GM23338 (cell line): ENCODE measurements around the gene TMEM151B. TPM values are rescaled to one million over a fixed set of nuclear protein-coding genes. Genes with fewer than 3 reads are reported as not detected.

Experiments used
- ATAC-seq: fragments of 200-7000 bp; cut with Tn5 transposase; 3 replicates; pipeline ENCODE4 v1.9.1; 2020
- DNase-seq: peaks from one replicate; pipeline ENCODE4 v3.0.0-alpha.2; 2015; ENCODE audit warnings: low spot score
- H2AFZ ChIP-seq: fragments of 200-600 bp; sonication (generic); 2 replicates; pipeline ENCODE4 v1.8.0; 2016; ENCODE audit warnings: antibody characterized with exemption, mild to moderate bottlenecking, moderate library complexity
- H3F3A ChIP-seq: fragments of 200-600 bp; sonication (generic); replicated peaks from 2 replicates; pipeline ENCODE4 v1.8.0; 2017; ENCODE audit warnings: antibody characterized with exemption, mixed run types, low read depth
- H3K27ac ChIP-seq: fragments of 200-600 bp; sonication (generic); 2 replicates; pipeline ENCODE4 v1.6.1; 2016; ENCODE audit warnings: low read depth
- H3K27me3 ChIP-seq: fragments of 200-600 bp; sonication (generic); 2 replicates; pipeline ENCODE4 v1.8.0; 2016; ENCODE audit warnings: mild to moderate bottlenecking, mixed run types, moderate library complexity; ENCODE audit not compliant: insufficient read depth
- H3K36me3 ChIP-seq: fragments of 200-600 bp; sonication (generic); 2 replicates; pipeline ENCODE4 v1.8.0; 2016; ENCODE audit warnings: mild to moderate bottlenecking; ENCODE audit not compliant: insufficient read depth
- H3K4me1 ChIP-seq: fragments of 200-600 bp; sonication (generic); 2 replicates; pipeline ENCODE4 v1.8.0; 2016; ENCODE audit warnings: mild to moderate bottlenecking, moderate library complexity; ENCODE audit not compliant: insufficient read depth
- H3K4me2 ChIP-seq: fragments of 200-600 bp; sonication (generic); 2 replicates; pipeline ENCODE4 v1.7.1; 2017; ENCODE audit warnings: mixed run types
- H3K4me3 ChIP-seq: fragments of 200-600 bp; sonication (generic); 2 replicates; pipeline ENCODE4 v1.6.1; 2016; ENCODE audit warnings: mixed run types
- H3K79me2 ChIP-seq: fragments of 200-600 bp; sonication (generic); replicated peaks from 2 replicates; pipeline ENCODE4 v1.8.0; 2017; ENCODE audit warnings: mild to moderate bottlenecking; ENCODE audit not compliant: insufficient read depth
- H3K9me2 ChIP-seq: fragments of 200-600 bp; sonication (generic); 2 replicates; pipeline ENCODE4 v1.8.0; 2017; ENCODE audit not compliant: insufficient read depth
- H4K20me1 ChIP-seq: fragments of 200-600 bp; sonication (generic); replicated peaks from 2 replicates; pipeline ENCODE4 v1.8.0; 2017; ENCODE audit warnings: mild to moderate bottlenecking; ENCODE audit not compliant: insufficient read depth
- H3K27ac Mint-ChIP-seq: 2 replicates; pipeline ENCODE4 v1.8.0; 2020; ENCODE audit warnings: inconsistent platforms, mild to moderate bottlenecking, moderate library complexity, mixed read lengths
- H3K27me3 Mint-ChIP-seq: 3 replicates; pipeline ENCODE4 v1.8.0; 2022; ENCODE audit warnings: low read depth, mild to moderate bottlenecking, moderate library complexity, mixed read lengths, inconsistent platforms; ENCODE audit not compliant: insufficient read depth, poor library complexity
- H3K36me3 Mint-ChIP-seq: 3 replicates; pipeline ENCODE4 v1.8.0; 2021; ENCODE audit warnings: low read depth, mild to moderate bottlenecking, inconsistent platforms, moderate library complexity, mixed read lengths
- H3K4me1 Mint-ChIP-seq: 3 replicates; pipeline ENCODE4 v1.8.0; 2020; ENCODE audit warnings: mild to moderate bottlenecking, inconsistent platforms, mixed read lengths
- H3K4me3 Mint-ChIP-seq: 3 replicates; pipeline ENCODE4 v1.8.0; 2021; ENCODE audit warnings: moderate library complexity, mild to moderate bottlenecking, inconsistent platforms, mixed read lengths
- H3K9me3 Mint-ChIP-seq: 3 replicates; pipeline ENCODE4 v1.8.0; 2020; ENCODE audit warnings: moderate library complexity, mild to moderate bottlenecking, inconsistent platforms, mixed read lengths
- CREB1 ChIP-seq: fragments of 250-450 bp; sonication (Bioruptor Pico); IDR thresholded peaks from 2 replicates; pipeline ENCODE4 v1.5.0; 2020; ENCODE audit warnings: low read depth, mild to moderate bottlenecking, moderate library complexity
- EZH2 ChIP-seq: fragments of 200-600 bp; sonication (generic); IDR thresholded peaks from one replicate; pipeline ENCODE4 v1.8.0; 2017; ENCODE audit warnings: antibody characterized with exemption, mild to moderate bottlenecking, low read depth; ENCODE audit not compliant: unreplicated experiment
- EZH2phosphoT487 ChIP-seq: fragments of 200-600 bp; sonication (generic); IDR thresholded peaks from one replicate; pipeline ENCODE4 v1.8.1; 2018; ENCODE audit warnings: antibody characterized with exemption; ENCODE audit not compliant: unreplicated experiment
- JUNB ChIP-seq: IDR thresholded peaks from one replicate; pipeline ENCODE4 v1.6.1; 2016; ENCODE audit warnings: antibody characterized with exemption; ENCODE audit not compliant: unreplicated experiment
- POLR2AphosphoS5 ChIP-seq: IDR thresholded peaks from 2 replicates; pipeline ENCODE4 v1.6.1; 2016; ENCODE audit warnings: antibody characterized with exemption, low read depth
- ZNF114 ChIP-seq: fragments of 250-450 bp; sonication (Bioruptor Pico); IDR thresholded peaks from 2 replicates; pipeline ENCODE4 v1.5.0; 2020; ENCODE audit warnings: mild to moderate bottlenecking, moderate library complexity
- polyA plus RNA-seq: library from polyadenylated mRNA; unstranded; fragments of >200 nt; fragmentation: Nextera tagmentation; extraction: Ambion mirVana; gene quantifications from 2 replicates; pipeline ENCODE4 v1.2.1, GENCODE V29; 2016
- total RNA-seq: library from RNA; depleted of rRNA; stranded (reverse); fragments of >200 nt; shearing (Covaris generic); gene quantifications from 2 replicates; pipeline ENCODE4 v1.2.3, GENCODE V29; 2014
- TF ChIP-seq, protein P1 (sequence below): IDR thresholded peaks from 2 replicates; pipeline ENCODE4 v1.6.1; 2016; ENCODE audit warnings: antibody characterized with exemption
- TF ChIP-seq, protein P2 (sequence below): fragments of 250-450 bp; sonication (Bioruptor Pico); IDR thresholded peaks from 2 replicates; pipeline ENCODE4 v1.5.0; 2020; ENCODE audit warnings: mild to moderate bottlenecking, moderate library complexity
- TF ChIP-seq, protein P3 (sequence below), 2 experiments: fragments of 200-600 bp in 1 of 2; sonication (generic) in 1 of 2; conservative IDR thresholded peaks; 2 replicates each; pipeline versions ENCODE4 v1.5.1 to v1.6.1; 2016 to 2017; ENCODE audit warnings: antibody characterized with exemption in 2 of 2, low read depth in 2 of 2, mild to moderate bottlenecking in 2 of 2, moderate library complexity in 1 of 2

The TMEM151B gene
- total and polyA plus RNA-seq, 2 experiments from 2014 or later: 0.91 to 14.6 TPM

DNA sequence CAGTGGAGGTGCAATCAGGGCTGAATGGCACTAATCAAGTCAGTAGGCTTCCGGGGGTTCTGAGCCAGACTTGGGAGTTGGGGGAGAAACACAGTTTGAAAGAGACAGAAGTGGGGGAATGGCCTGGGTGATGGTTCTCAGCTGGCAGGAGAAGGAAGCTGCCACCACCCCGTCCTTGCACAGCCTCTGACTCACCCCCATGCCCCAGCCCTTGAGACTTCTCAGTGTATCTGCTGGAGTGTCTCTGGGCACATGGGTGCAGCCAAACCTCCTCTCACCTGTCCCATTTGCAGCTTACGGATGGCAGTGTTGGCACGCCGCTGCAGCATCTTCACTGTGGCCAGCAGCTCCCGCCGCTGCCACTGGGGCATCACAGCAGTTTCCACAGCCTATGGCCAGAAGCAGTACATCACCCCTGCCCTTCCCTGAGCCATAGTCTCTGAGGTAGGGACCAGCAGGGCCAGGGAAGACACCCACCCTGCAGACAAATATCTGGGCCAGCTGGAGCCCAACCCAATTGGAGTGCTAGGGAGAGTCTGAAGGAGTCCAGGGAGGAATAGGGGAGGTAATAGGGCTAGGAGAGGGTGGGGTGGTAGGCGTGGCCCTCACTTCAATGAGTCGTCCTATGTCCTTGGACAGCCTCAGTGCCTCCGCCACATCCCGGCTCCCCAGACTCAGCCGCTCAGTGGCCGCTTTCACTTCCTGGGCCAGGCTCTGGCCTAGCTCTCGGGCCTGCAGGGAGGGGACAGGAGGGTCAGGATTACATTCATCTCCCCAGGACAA lies 31.7 kb downstream of the TMEM151B start:
- H3K27me3 Mint-ChIP-seq: peaks cover 21% of the 10 kb centered on the region
- TF ChIP-seq, protein P1, sequence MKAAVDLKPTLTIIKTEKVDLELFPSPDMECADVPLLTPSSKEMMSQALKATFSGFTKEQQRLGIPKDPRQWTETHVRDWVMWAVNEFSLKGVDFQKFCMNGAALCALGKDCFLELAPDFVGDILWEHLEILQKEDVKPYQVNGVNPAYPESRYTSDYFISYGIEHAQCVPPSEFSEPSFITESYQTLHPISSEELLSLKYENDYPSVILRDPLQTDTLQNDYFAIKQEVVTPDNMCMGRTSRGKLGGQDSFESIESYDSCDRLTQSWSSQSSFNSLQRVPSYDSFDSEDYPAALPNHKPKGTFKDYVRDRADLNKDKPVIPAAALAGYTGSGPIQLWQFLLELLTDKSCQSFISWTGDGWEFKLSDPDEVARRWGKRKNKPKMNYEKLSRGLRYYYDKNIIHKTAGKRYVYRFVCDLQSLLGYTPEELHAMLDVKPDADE: no peak
- TF ChIP-seq, protein P2, sequence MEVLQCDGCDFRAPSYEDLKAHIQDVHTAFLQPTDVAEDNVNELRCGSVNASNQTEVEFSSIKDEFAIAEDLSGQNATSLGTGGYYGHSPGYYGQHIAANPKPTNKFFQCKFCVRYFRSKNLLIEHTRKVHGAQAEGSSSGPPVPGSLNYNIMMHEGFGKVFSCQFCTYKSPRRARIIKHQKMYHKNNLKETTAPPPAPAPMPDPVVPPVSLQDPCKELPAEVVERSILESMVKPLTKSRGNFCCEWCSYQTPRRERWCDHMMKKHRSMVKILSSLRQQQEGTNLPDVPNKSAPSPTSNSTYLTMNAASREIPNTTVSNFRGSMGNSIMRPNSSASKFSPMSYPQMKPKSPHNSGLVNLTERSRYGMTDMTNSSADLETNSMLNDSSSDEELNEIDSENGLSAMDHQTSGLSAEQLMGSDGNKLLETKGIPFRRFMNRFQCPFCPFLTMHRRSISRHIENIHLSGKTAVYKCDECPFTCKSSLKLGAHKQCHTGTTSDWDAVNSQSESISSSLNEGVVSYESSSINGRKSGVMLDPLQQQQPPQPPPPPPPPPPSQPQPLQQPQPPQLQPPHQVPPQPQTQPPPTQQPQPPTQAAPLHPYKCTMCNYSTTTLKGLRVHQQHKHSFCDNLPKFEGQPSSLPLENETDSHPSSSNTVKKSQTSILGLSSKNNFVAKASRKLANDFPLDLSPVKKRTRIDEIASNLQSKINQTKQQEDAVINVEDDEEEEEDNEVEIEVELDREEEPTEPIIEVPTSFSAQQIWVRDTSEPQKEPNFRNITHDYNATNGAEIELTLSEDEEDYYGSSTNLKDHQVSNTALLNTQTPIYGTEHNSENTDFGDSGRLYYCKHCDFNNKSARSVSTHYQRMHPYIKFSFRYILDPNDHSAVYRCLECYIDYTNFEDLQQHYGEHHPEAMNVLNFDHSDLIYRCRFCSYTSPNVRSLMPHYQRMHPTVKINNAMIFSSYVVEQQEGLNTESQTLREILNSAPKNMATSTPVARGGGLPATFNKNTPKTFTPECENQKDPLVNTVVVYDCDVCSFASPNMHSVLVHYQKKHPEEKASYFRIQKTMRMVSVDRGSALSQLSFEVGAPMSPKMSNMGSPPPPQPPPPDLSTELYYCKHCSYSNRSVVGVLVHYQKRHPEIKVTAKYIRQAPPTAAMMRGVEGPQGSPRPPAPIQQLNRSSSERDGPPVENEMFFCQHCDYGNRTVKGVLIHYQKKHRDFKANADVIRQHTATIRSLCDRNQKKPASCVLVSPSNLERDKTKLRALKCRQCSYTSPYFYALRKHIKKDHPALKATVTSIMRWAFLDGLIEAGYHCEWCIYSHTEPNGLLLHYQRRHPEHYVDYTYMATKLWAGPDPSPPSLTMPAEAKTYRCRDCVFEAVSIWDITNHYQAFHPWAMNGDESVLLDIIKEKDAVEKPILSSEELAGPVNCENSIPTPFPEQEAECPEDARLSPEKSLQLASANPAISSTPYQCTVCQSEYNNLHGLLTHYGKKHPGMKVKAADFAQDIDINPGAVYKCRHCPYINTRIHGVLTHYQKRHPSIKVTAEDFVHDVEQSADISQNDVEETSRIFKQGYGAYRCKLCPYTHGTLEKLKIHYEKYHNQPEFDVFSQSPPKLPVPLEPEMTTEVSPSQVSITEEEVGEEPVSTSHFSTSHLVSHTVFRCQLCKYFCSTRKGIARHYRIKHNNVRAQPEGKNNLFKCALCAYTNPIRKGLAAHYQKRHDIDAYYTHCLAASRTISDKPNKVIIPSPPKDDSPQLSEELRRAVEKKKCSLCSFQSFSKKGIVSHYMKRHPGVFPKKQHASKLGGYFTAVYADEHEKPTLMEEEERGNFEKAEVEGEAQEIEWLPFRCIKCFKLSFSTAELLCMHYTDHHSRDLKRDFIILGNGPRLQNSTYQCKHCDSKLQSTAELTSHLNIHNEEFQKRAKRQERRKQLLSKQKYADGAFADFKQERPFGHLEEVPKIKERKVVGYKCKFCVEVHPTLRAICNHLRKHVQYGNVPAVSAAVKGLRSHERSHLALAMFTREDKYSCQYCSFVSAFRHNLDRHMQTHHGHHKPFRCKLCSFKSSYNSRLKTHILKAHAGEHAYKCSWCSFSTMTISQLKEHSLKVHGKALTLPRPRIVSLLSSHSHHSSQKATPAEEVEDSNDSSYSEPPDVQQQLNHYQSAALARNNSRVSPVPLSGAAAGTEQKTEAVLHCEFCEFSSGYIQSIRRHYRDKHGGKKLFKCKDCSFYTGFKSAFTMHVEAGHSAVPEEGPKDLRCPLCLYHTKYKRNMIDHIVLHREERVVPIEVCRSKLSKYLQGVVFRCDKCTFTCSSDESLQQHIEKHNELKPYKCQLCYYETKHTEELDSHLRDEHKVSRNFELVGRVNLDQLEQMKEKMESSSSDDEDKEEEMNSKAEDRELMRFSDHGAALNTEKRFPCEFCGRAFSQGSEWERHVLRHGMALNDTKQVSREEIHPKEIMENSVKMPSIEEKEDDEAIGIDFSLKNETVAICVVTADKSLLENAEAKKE: no peak
- no peak for TF ChIP-seq CREB1
- TF ChIP-seq EZH2: no peak
- TF ChIP-seq, protein P3, sequence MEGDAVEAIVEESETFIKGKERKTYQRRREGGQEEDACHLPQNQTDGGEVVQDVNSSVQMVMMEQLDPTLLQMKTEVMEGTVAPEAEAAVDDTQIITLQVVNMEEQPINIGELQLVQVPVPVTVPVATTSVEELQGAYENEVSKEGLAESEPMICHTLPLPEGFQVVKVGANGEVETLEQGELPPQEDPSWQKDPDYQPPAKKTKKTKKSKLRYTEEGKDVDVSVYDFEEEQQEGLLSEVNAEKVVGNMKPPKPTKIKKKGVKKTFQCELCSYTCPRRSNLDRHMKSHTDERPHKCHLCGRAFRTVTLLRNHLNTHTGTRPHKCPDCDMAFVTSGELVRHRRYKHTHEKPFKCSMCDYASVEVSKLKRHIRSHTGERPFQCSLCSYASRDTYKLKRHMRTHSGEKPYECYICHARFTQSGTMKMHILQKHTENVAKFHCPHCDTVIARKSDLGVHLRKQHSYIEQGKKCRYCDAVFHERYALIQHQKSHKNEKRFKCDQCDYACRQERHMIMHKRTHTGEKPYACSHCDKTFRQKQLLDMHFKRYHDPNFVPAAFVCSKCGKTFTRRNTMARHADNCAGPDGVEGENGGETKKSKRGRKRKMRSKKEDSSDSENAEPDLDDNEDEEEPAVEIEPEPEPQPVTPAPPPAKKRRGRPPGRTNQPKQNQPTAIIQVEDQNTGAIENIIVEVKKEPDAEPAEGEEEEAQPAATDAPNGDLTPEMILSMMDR (conservative IDR thresholded peaks at IDR 0.05; ENCODE audit: low read depth in 2 of 2): no peak
- no peak for TF ChIP-seq POLR2AphosphoS5
- TF ChIP-seq EZH2phosphoT487: no peak
- TF ChIP-seq JUNB: no peak
- TF ChIP-seq ZNF114 (CRISPR knock-in tag): no peak
- H3K4me1 Mint-ChIP-seq: peaks cover 8% of the 10 kb centered on the region; the same call in 1 of the 3 replicates
- no peak overlapping the region for H2AFZ ChIP-seq
- no peaks in the 10 kb centered on the region for H3K79me2 ChIP-seq
- H3K4me3 Mint-ChIP-seq: no peak overlapping the region
- no peak for ATAC-seq
- DNase-seq: no peak
- H3K9me2 ChIP-seq: no peaks in the 10 kb centered on the region
- H3K9me3 Mint-ChIP-seq: no peaks in the 10 kb centered on the region
- peaks cover 12% of the 10 kb centered on the region; the same call in 1 of the 2 replicates for H3K27me3 ChIP-seq
- no peak overlapping the region for H3K27ac ChIP-seq
- H3K4me3 ChIP-seq: no peak overlapping the region
- no peak overlapping the region for H3K4me2 ChIP-seq
- 0 out of 2 replicates have a peak, but pooled peaks cover 3% of the 10 kb centered on the region for H4K20me1 ChIP-seq
- H3K27ac Mint-ChIP-seq: no peak overlapping the region
- H3K36me3 ChIP-seq: peaks cover 7% of the 10 kb centered on the region; the same call in 1 of the 2 replicates
- peaks cover 15% of the 10 kb centered on the region; the same call in 1 of the 2 replicates for H3F3A ChIP-seq
- no peaks in the 10 kb centered on the region; the same call in 1 of the 2 replicates for H3K4me1 ChIP-seq
- H3K36me3 Mint-ChIP-seq: peaks cover 66% of the 10 kb centered on the region
